GM18507 (cell line): ENCODE data around the gene YES1.

ENCODE experiments used
- DNase-seq: peaks from one replicate; pipeline ENCODE4 v3.0.0; 2011; ENCODE audit warnings: low read depth; ENCODE audit not compliant: insufficient read length; ENCODE audit errors: extremely low spot score
- FAIRE-seq: peaks from 2 replicates; lab custom pipeline; 2011; peaks lifted over from hg19 to GRCh38; lab: Jason Lieb, UNC

YES1 gene

GRCh38 chr18:673769-674168 is 138.3 kb downstream of the YES1 start:
- DNase-seq = no peak
- no peak for FAIRE-seq

- FAIRE-seq (no peak), DNase-seq (no peak)
Observed at GRCh38 chr18:673317-673716, 138.7 kb downstream of the YES1 start.
